IPS-11a (cell line): Measurements from ENCODE around the gene CACNA1D.

Experiments used
- H3K4me3 ChIP-seq: one replicate; pipeline ENCODE4 v1.5.1; 2013; ENCODE audit warnings: low read depth, low read length, control low read depth

Gene CACNA1D

GRCh38 chr3:53818221-53819162, 324.1 kb downstream of the CACNA1D start:
- no peak overlapping the region for H3K4me3 ChIP-seq

GRCh38 chr3:53819163-53819868, 324.9 kb downstream of the CACNA1D start:
- H3K4me3 ChIP-seq: no peak overlapping the region

GRCh38 chr3:53820084-53820483, 325.7 kb downstream of the CACNA1D start:
- no peak overlapping the region for H3K4me3 ChIP-seq

- H3K4me3 ChIP-seq: no peak overlapping the region
Measured at GRCh38 chr3:53820756-53821580, 326.6 kb downstream of the CACNA1D start.

- H3K4me3 ChIP-seq: no peak overlapping the region
Measured at GRCh38 chr3:53821631-53822121, 327.3 kb downstream of the CACNA1D start.

GRCh38 chr3:53822331-53822741, 327.9 kb downstream of the CACNA1D start:
- no peak overlapping the region for H3K4me3 ChIP-seq

- H3K4me3 ChIP-seq: no peak overlapping the region
Measured at GRCh38 chr3:53823026-53823955, 328.9 kb downstream of the CACNA1D start.

- no peak overlapping the region for H3K4me3 ChIP-seq
Measured at GRCh38 chr3:53823956-53824657, 329.7 kb downstream of the CACNA1D start.

- H3K4me3 ChIP-seq: no peak overlapping the region
Measured at GRCh38 chr3:53824795-53825194, 330.4 kb downstream of the CACNA1D start.

GRCh38 chr3:53826048-53826447, 331.6 kb downstream of the CACNA1D start:
- no peak overlapping the region for H3K4me3 ChIP-seq

- H3K4me3 ChIP-seq: no peak overlapping the region
Measured at GRCh38 chr3:53828581-53828980, 334.2 kb downstream of the CACNA1D start.

GRCh38 chr3:53829605-53830004, 335.2 kb downstream of the CACNA1D start:
- H3K4me3 ChIP-seq: no peak overlapping the region

- no peak overlapping the region for H3K4me3 ChIP-seq
Measured at GRCh38 chr3:53830944-53831343, 336.5 kb downstream of the CACNA1D start.

GRCh38 chr3:53833053-53833645, 338.7 kb downstream of the CACNA1D start:
- H3K4me3 ChIP-seq: no peak overlapping the region

- no peak overlapping the region for H3K4me3 ChIP-seq
Measured at GRCh38 chr3:53833700-53834099, 339.3 kb downstream of the CACNA1D start.

- H3K4me3 ChIP-seq: no peak overlapping the region
Measured at GRCh38 chr3:53834429-53835095, 340.2 kb downstream of the CACNA1D start.

GRCh38 chr3:53835257-53835656, 340.8 kb downstream of the CACNA1D start:
- H3K4me3 ChIP-seq: no peak overlapping the region
